ENCODE data around the gene FOLH1. TPM values are rescaled to one million over a fixed set of nuclear protein-coding genes. Genes with fewer than 3 reads are reported as not detected.
"Not testable (repeated sequence)": the region's sequence is repeated elsewhere in the genome, so short reads cannot be mapped to it uniquely, and the experiment has no call there.

FOLH1 gene
- total RNA-seq, 1 donor from 2014 or later: not detected

DNA sequence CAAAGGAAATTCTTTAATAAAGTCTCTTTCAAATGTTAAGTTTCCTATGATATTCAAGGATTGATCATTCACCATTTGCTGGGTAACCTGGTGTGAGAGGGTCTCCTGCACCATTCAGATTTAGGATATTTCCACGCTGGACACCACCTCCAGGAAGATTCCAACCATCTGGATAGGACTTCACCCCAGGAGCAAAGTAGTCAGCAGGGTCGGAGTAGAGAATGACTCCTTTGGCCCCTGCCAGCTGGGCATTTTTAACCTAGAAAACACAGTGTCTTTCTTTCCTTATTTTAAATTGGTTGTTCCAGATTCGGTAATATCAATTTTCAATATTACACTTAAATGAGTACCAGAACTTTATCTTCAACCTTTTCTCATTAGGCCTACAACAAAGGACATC, 22.8 kb downstream of the FOLH1 start:
- H3K27me3 Mint-ChIP-seq (ENCODE audit: unreplicated experiment); DNase-seq (ENCODE audit: extremely low spot score, unreplicated experiment); H3K9me3 Mint-ChIP-seq (ENCODE audit: unreplicated experiment); H3K4me1 Mint-ChIP-seq (ENCODE audit: unreplicated experiment); H3K4me3 Mint-ChIP-seq (ENCODE audit: unreplicated experiment); H3K36me3 Mint-ChIP-seq (ENCODE audit: unreplicated experiment); H3K27ac Mint-ChIP-seq (ENCODE audit: unreplicated experiment): not testable (repeated sequence)

DNA sequence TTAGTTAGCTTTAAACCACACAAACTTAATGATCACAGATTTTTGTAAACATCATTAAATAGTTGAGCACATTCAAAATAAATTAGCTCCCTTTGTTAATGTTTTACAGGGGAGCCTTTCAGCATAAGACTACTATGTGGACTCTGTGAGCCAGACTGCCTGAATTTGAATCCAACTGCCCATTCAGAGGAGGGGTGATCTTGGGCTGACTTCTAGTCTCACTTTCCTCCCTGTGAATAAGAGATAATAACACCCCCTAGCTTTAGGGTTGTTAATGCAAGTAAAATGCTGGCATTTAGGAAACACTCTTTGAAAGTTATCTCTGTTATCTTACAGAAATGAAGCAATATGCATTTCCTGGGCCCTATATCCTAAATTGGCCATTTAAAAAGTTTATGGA, 23.6 kb downstream of the FOLH1 start:
- not testable (repeated sequence) for H3K4me3 Mint-ChIP-seq (ENCODE audit: unreplicated experiment); H3K27ac Mint-ChIP-seq (ENCODE audit: unreplicated experiment); DNase-seq (ENCODE audit: extremely low spot score, unreplicated experiment); H3K27me3 Mint-ChIP-seq (ENCODE audit: unreplicated experiment); H3K36me3 Mint-ChIP-seq (ENCODE audit: unreplicated experiment); H3K4me1 Mint-ChIP-seq (ENCODE audit: unreplicated experiment)
- H3K9me3 Mint-ChIP-seq (ENCODE audit: unreplicated experiment): peaks cover 15% of the 10 kb centered on the region

DNA sequence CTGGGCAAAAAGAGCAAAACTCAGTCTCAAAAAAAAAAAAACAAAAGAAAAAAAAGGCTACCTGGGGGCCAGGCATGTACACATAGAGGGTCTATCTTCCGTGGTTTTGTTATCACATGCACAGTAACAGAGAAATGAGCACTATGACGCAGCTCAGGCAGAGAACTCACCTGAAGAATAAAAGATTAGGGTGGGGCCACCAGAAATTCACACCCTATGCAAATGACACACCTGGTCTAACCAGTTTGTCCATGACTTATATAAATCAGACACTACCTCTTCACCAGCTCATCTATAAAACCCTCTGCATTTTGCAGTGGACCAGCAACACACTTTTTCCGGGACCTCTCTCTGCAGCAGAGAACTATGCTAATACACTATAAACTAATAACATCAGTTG, 30.5 kb downstream of the FOLH1 start:
- H3K27me3 Mint-ChIP-seq (ENCODE audit: unreplicated experiment); H3K4me1 Mint-ChIP-seq (ENCODE audit: unreplicated experiment); DNase-seq (ENCODE audit: extremely low spot score, unreplicated experiment); H3K4me3 Mint-ChIP-seq (ENCODE audit: unreplicated experiment); H3K36me3 Mint-ChIP-seq (ENCODE audit: unreplicated experiment); H3K27ac Mint-ChIP-seq (ENCODE audit: unreplicated experiment): not testable (repeated sequence)
- H3K9me3 Mint-ChIP-seq (ENCODE audit: unreplicated experiment): peaks cover 12% of the 10 kb centered on the region

DNA sequence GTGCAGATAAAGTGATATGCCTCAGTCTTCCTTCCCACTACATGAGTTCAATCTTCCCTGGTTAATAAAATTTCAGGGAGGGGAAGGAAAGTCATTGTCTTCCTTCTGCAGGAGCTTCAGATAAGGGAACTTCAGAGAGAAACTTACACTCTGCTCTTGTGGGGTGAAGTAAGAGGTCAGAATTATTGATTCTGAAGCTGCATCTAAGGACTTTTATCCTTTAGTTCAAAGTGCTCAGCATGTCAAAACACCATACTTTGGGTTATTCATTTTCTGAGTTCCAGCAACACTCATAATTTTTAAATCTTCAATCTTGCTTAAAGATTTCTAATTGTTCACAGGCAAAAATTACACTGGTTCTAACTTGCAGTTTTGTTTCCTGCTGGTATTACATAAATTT, 33.0 kb downstream of the FOLH1 start:
- H3K36me3 Mint-ChIP-seq (ENCODE audit: unreplicated experiment); H3K4me1 Mint-ChIP-seq (ENCODE audit: unreplicated experiment); DNase-seq (ENCODE audit: extremely low spot score, unreplicated experiment); H3K4me3 Mint-ChIP-seq (ENCODE audit: unreplicated experiment); H3K27me3 Mint-ChIP-seq (ENCODE audit: unreplicated experiment); H3K27ac Mint-ChIP-seq (ENCODE audit: unreplicated experiment): not testable (repeated sequence)
- peaks cover 11% of the 10 kb centered on the region for H3K9me3 Mint-ChIP-seq (ENCODE audit: unreplicated experiment)

DNA sequence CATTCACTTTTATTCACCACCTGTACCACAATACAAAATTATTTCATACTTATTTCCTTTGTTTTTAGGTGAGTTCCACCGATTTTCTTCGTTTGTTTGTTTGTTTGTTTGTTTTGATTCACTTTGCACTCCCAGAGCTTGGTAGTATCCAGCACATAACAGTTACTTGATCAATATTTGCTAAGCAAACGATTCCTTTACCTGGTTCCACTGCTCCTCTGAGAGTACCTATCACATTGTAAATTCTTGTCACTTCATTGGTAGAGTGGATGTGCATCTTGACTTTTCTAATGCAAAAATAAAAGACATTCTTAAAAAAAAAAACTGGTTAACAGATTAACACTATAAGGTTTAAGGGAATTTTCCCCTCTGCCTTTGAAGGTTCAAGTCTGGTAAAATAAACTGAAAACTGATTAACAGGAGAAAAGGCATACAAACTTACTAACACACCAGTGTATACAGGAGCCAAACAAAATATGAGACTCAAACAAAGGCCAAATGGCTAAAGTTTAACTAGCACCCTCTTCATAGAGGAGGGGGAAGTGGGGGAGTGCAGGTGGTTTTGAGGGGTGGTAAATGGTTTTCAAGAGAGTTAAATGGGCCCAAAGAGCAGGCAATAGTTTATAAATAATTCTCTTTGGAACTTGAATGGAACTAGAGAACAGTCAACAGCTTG, 33.6 kb downstream of the FOLH1 start:
- not testable (repeated sequence) for H3K9me3 Mint-ChIP-seq (ENCODE audit: unreplicated experiment); H3K27me3 Mint-ChIP-seq (ENCODE audit: unreplicated experiment); H3K27ac Mint-ChIP-seq (ENCODE audit: unreplicated experiment); DNase-seq (ENCODE audit: extremely low spot score, unreplicated experiment); H3K4me3 Mint-ChIP-seq (ENCODE audit: unreplicated experiment); H3K4me1 Mint-ChIP-seq (ENCODE audit: unreplicated experiment); H3K36me3 Mint-ChIP-seq (ENCODE audit: unreplicated experiment)

DNA sequence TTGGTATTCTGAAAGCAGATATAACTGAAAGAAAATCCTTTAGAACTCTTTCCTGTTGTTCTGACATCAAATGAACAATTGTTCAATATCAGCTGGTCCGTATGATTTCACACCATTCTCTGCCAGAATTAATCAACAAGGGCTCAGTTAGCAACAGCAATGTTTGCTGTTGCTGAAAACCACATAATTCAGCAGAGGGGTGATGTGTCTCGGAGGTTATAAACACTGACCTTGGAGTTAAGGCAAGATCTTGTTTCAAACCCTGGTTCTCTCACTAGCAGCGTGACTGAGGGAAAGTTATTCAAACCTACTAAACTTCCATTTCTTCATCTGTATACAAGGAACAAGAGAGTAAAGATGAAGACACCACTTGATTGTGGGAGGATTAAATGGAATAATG, 36.8 kb downstream of the FOLH1 start:
- not testable (repeated sequence) for DNase-seq (ENCODE audit: extremely low spot score, unreplicated experiment); H3K27ac Mint-ChIP-seq (ENCODE audit: unreplicated experiment); H3K4me3 Mint-ChIP-seq (ENCODE audit: unreplicated experiment); H3K36me3 Mint-ChIP-seq (ENCODE audit: unreplicated experiment); H3K27me3 Mint-ChIP-seq (ENCODE audit: unreplicated experiment); H3K9me3 Mint-ChIP-seq (ENCODE audit: unreplicated experiment); H3K4me1 Mint-ChIP-seq (ENCODE audit: unreplicated experiment)

DNA sequence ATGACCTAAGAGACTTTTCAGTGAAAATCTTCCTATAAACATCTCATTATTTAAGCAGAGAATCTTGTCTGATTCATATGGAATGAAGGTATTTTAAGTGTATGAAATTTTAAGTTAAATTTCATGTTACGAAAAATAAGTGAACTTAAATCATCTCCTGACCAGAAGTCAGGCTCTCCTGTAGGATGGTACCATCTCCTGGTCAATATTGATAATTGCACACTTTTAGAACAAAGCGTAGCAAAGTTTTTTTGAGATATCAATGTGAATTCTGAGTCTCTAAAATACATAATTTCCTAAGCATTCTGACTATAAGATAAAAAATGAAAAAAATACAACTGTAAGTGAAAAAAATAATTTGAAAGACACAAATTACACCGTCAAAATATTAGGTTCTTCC, 38.8 kb downstream of the FOLH1 start:
- DNase-seq (ENCODE audit: extremely low spot score, unreplicated experiment); H3K27me3 Mint-ChIP-seq (ENCODE audit: unreplicated experiment); H3K4me1 Mint-ChIP-seq (ENCODE audit: unreplicated experiment); H3K4me3 Mint-ChIP-seq (ENCODE audit: unreplicated experiment); H3K27ac Mint-ChIP-seq (ENCODE audit: unreplicated experiment); H3K36me3 Mint-ChIP-seq (ENCODE audit: unreplicated experiment): not testable (repeated sequence)
- peaks cover 13% of the 10 kb centered on the region for H3K9me3 Mint-ChIP-seq (ENCODE audit: unreplicated experiment)

DNA sequence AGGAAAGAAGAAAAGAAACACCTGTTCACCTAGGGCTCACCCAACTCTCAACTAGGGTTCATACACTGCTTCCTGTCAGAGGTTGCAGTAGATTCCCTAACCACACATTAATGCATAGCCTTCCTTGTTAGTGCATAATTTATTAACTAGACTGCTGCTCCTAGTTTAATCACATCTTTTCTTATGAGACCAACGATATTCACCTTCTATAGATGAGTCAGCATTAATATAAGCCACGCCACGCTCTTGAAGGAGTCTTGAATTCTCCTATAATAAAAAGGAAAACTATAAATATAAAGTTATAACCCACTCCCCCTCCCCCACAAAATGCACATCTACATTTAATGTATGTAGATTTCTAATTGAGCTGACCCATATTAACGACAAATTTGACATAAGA, 39.4 kb downstream of the FOLH1 start:
- H3K9me3 Mint-ChIP-seq (ENCODE audit: unreplicated experiment): peaks cover 13% of the 10 kb centered on the region
- not testable (repeated sequence) for H3K4me1 Mint-ChIP-seq (ENCODE audit: unreplicated experiment); DNase-seq (ENCODE audit: extremely low spot score, unreplicated experiment); H3K27me3 Mint-ChIP-seq (ENCODE audit: unreplicated experiment); H3K36me3 Mint-ChIP-seq (ENCODE audit: unreplicated experiment); H3K4me3 Mint-ChIP-seq (ENCODE audit: unreplicated experiment); H3K27ac Mint-ChIP-seq (ENCODE audit: unreplicated experiment)

DNA sequence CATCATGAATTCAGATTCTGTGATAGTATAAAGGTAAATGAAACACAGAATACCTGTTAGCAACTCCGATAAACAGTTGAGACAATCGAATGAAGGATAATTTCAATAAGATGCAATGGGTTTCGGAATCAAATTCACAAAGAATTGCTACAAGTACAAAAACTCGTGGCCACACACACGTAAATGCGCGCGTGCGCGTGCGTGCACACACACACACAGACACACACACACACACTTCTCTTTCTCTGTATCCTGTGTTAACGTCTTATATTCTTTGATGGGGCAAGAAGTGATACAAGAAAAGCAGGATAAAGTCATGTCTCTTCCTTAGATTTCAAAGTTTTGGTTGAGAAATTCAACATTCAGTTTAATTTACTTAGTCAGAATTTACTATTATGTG, 57.2 kb downstream of the FOLH1 start:
- no peaks in the 10 kb centered on the region for H3K4me1 Mint-ChIP-seq (ENCODE audit: unreplicated experiment)
- no peak overlapping the region for H3K27ac Mint-ChIP-seq (ENCODE audit: unreplicated experiment)
- H3K4me3 Mint-ChIP-seq (ENCODE audit: unreplicated experiment): no peak overlapping the region

DNA sequence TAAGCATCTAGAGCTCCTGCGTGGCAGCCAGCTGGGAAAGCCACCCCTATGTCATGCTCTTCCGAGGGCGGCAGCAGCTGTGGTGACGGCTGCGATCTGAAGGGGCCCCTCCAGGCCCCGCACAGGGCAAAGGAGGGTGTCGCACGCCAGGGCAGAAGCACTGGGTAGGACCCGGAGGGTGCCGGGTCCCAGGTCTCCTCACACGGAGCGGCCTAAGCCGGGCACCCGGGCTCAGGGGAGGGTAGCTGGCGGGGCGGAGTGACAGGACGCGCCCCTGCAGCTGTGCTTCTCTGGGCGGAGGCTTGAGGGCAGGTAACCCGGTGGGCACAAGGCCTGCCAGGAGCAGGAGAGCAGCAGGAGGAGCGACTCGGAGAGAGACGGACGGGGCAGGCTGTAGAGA, 106.0 kb downstream of the FOLH1 start:
- not testable (repeated sequence) for H3K4me3 Mint-ChIP-seq (ENCODE audit: unreplicated experiment); H3K4me1 Mint-ChIP-seq (ENCODE audit: unreplicated experiment); DNase-seq (ENCODE audit: extremely low spot score, unreplicated experiment); H3K27me3 Mint-ChIP-seq (ENCODE audit: unreplicated experiment); H3K27ac Mint-ChIP-seq (ENCODE audit: unreplicated experiment); H3K36me3 Mint-ChIP-seq (ENCODE audit: unreplicated experiment)
- peaks cover 36% of the 10 kb centered on the region for H3K9me3 Mint-ChIP-seq (ENCODE audit: unreplicated experiment)

More for the DNA sequence above, 57.2 kb downstream of the FOLH1 start:
- H3K36me3 Mint-ChIP-seq (ENCODE audit: unreplicated experiment): no peaks in the 10 kb centered on the region
- no peaks in the 10 kb centered on the region for H3K27me3 Mint-ChIP-seq (ENCODE audit: unreplicated experiment)
- TF ChIP-seq, protein P1, sequence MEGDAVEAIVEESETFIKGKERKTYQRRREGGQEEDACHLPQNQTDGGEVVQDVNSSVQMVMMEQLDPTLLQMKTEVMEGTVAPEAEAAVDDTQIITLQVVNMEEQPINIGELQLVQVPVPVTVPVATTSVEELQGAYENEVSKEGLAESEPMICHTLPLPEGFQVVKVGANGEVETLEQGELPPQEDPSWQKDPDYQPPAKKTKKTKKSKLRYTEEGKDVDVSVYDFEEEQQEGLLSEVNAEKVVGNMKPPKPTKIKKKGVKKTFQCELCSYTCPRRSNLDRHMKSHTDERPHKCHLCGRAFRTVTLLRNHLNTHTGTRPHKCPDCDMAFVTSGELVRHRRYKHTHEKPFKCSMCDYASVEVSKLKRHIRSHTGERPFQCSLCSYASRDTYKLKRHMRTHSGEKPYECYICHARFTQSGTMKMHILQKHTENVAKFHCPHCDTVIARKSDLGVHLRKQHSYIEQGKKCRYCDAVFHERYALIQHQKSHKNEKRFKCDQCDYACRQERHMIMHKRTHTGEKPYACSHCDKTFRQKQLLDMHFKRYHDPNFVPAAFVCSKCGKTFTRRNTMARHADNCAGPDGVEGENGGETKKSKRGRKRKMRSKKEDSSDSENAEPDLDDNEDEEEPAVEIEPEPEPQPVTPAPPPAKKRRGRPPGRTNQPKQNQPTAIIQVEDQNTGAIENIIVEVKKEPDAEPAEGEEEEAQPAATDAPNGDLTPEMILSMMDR (IDR thresholded peaks at IDR 0.05): no peak
- peaks cover 7% of the 10 kb centered on the region for H3K9me3 Mint-ChIP-seq (ENCODE audit: unreplicated experiment)
- DNase-seq (ENCODE audit: extremely low spot score, unreplicated experiment): no peak
